GM12892 (cell line): ENCODE measurements around the gene THSD8. TPM values are rescaled to one million over a fixed set of nuclear protein-coding genes. Genes with fewer than 3 reads are reported as not detected.
A peak's percentile ranks its signal among the peaks of the same experiment; 100 is the strongest.

ENCODE experiments used
- DNase-seq: peaks from one replicate; pipeline ENCODE4 v3.0.0; 2011; ENCODE audit not compliant: insufficient read length
- FAIRE-seq: peaks from 2 replicates; lab custom pipeline; 2011; peaks lifted over from hg19 to GRCh38; lab: Jason Lieb, UNC
- POLR2A ChIP-seq: IDR thresholded peaks from 2 replicates; pipeline ENCODE4 v1.6.1; 2011; ENCODE audit warnings: low read depth, low read length, control low read depth
- POLR2AphosphoS5 ChIP-seq: IDR thresholded peaks from 2 replicates; pipeline ENCODE4 v1.6.1; 2011; ENCODE audit warnings: low read depth, low read length, control low read depth
- TAF1 ChIP-seq: IDR thresholded peaks from 2 replicates; pipeline ENCODE4 v1.6.1; 2011; ENCODE audit warnings: low read depth, mild to moderate bottlenecking, control low read depth, low read length, borderline replicate concordance
- polyA plus RNA-seq: library from polyadenylated mRNA; unstranded; fragments of >200 nt; gene quantifications from one replicate; pipeline ENCODE4 v1.2.1, GENCODE V29; 2012; ENCODE audit warnings: missing spikeins, inconsistent platforms; ENCODE audit not compliant: missing spikeins

The THSD8 gene
- 16.1 TPM for polyA plus RNA-seq

- DNase-seq (peak; percentile 74), FAIRE-seq (peak; percentile 78)
- TF ChIP-seq TAF1 (peak; percentile 71), POLR2A (peak; percentile 98), POLR2AphosphoS5 (peak; percentile 97)
These were observed at the start of gene THSD8, which contains the start of gene PRDX2 for GRCh38 chr19:12801466-12802266. Gene THSD8 (plus strand): TSS chr19:12802069. CDS start chr19:12802072, 3 bp downstream. Gene PRDX2 (minus strand): TSS chr19:12801800. CDS start chr19:12801261, 539 bp downstream.

- no peak for FAIRE-seq
These were observed 47.2 kb upstream of the THSD8 start for GRCh38 chr19:12754465-12755196.

GRCh38 chr19:12756150-12756883 is 45.6 kb upstream of the THSD8 start:
- DNase-seq (no peak), FAIRE-seq (no peak)
- no peak for TF ChIP-seq TAF1
- TF ChIP-seq POLR2A = no peak
- TF ChIP-seq POLR2AphosphoS5 = no peak

More at GRCh38 chr19:12754465-12755196, 47.2 kb upstream of the THSD8 start:
- no peak for DNase-seq
- no peak for TF ChIP-seq POLR2AphosphoS5

- FAIRE-seq (peak; percentile 64), DNase-seq (peak; percentile 83)
- no peak for TF ChIP-seq TAF1
- no peak for TF ChIP-seq POLR2A
- no peak for TF ChIP-seq POLR2AphosphoS5
These were observed 44.2 kb upstream of the THSD8 start for GRCh38 chr19:12757544-12758274.

- no peak for FAIRE-seq
- no peak for TF ChIP-seq POLR2A
- TF ChIP-seq TAF1 = no peak
- no peak for TF ChIP-seq POLR2AphosphoS5
- no peak for DNase-seq
These were observed 42.2 kb upstream of the THSD8 start for GRCh38 chr19:12759686-12760085.

GRCh38 chr19:12763100-12763499 is 38.8 kb upstream of the THSD8 start:
- no peak for TF ChIP-seq POLR2A
- TF ChIP-seq TAF1 = no peak
- no peak for TF ChIP-seq POLR2AphosphoS5
- DNase-seq (no peak), FAIRE-seq (no peak)

- DNase-seq = no peak
- TF ChIP-seq POLR2A (no peak), TAF1 (no peak), POLR2AphosphoS5 (no peak)
- no peak for FAIRE-seq
These were observed 37.2 kb upstream of the THSD8 start for GRCh38 chr19:12764698-12765097.

GRCh38 chr19:12766051-12766521 is 35.8 kb upstream of the THSD8 start:
- TF ChIP-seq POLR2AphosphoS5 (no peak), POLR2A (no peak), TAF1 (no peak)
- DNase-seq = peak; percentile 90
- peak; percentile 95 for FAIRE-seq

GRCh38 chr19:12767150-12767549 is 34.7 kb upstream of the THSD8 start:
- FAIRE-seq (no peak), DNase-seq (no peak)
- TF ChIP-seq POLR2AphosphoS5 (no peak), TAF1 (no peak), POLR2A (no peak)

GRCh38 chr19:12767666-12768065 is 34.2 kb upstream of the THSD8 start:
- no peak for DNase-seq
- no peak for TF ChIP-seq POLR2A
- no peak for TF ChIP-seq TAF1
- TF ChIP-seq POLR2AphosphoS5 = no peak

GRCh38 chr19:12769689-12770088 is 32.2 kb upstream of the THSD8 start:
- FAIRE-seq (no peak), DNase-seq (no peak)
- TF ChIP-seq POLR2AphosphoS5 (no peak), TAF1 (no peak), POLR2A (no peak)

More at GRCh38 chr19:12767666-12768065, 34.2 kb upstream of the THSD8 start:
- FAIRE-seq = no peak
